ENCODE data around the gene SLC38A9.

DNA sequence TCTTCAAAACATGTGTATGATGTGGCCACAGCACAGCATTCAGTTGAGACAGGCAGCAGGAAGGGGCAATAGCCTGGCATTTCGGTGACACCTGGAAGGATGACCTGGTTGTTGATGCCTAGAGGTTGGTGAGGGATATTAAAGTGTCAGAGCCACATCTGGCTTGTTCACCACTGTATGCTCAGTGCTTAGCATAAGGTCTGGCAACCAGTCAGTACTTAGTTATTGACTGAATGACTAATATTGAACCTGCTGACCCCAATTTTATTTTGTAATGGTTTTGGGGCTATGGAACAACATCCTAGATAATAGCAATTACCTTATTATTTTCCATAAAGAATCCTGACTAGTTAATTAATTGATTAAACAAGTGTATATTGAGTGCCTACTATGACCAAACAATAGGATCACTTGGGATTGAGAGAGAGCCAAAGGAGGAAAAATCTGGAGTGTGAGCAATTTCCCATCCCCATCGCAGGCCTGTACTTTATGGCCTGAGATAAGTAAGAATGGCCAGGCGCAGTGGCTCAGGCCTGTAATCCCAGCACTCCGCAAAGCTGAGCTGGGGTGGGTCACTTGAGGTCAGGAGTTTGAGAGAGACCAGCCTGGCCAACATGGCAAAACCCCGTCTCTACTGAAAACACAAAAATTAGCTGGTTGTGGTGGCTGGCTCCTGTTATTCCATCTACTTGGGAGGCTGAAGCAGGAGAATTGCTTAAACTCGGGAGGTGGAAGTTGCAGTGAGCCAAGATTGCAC, 91.9 kb downstream of the SLC38A9 start:
- TF ChIP-seq, protein P1, sequence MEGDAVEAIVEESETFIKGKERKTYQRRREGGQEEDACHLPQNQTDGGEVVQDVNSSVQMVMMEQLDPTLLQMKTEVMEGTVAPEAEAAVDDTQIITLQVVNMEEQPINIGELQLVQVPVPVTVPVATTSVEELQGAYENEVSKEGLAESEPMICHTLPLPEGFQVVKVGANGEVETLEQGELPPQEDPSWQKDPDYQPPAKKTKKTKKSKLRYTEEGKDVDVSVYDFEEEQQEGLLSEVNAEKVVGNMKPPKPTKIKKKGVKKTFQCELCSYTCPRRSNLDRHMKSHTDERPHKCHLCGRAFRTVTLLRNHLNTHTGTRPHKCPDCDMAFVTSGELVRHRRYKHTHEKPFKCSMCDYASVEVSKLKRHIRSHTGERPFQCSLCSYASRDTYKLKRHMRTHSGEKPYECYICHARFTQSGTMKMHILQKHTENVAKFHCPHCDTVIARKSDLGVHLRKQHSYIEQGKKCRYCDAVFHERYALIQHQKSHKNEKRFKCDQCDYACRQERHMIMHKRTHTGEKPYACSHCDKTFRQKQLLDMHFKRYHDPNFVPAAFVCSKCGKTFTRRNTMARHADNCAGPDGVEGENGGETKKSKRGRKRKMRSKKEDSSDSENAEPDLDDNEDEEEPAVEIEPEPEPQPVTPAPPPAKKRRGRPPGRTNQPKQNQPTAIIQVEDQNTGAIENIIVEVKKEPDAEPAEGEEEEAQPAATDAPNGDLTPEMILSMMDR (IDR thresholded peaks at IDR 0.05), result no peak
- TF ChIP-seq POLR2AphosphoS5 (IDR thresholded peaks at IDR 0.05) (no peak), EP300 (IDR thresholded peaks at IDR 0.05) (no peak), POLR2A (IDR thresholded peaks at IDR 0.05) (no peak)
